ENCODE results near the gene KMT2B.
"Not testable (repeated sequence)": the region's sequence is repeated elsewhere in the genome, so short reads cannot be mapped to it uniquely, and the experiment has no call there.

KMT2B gene

GRCh38 chr19:35716801-35717664 is 770 bp upstream of the KMT2B start:
- no peak for FAIRE-seq
- TF ChIP-seq POLR2A (IDR thresholded peaks at IDR 0.05; ENCODE audit: low read depth, low read length) = peak; percentile 43; the same call in 1 of the 2 replicates
- peak; percentile 99 for DNase-seq (ENCODE audit: insufficient read length, low spot score)

- peak; percentile 67 for DNase-seq (ENCODE audit: insufficient read length, low spot score)
- no peak for FAIRE-seq
- TF ChIP-seq POLR2A (IDR thresholded peaks at IDR 0.05; ENCODE audit: low read depth, low read length) = no peak
Measured at GRCh38 chr19:35718345-35719041, 690 bp downstream of the KMT2B start.

GRCh38 chr19:35719402-35720162 is 1.8 kb downstream of the KMT2B start:
- FAIRE-seq (no peak), DNase-seq (ENCODE audit: insufficient read length, low spot score) (no peak)
- no peak for TF ChIP-seq POLR2A (IDR thresholded peaks at IDR 0.05; ENCODE audit: low read depth, low read length)

GRCh38 chr19:35720163-35720524 is 2.3 kb downstream of the KMT2B start:
- FAIRE-seq = no peak
- no peak for DNase-seq (ENCODE audit: insufficient read length, low spot score)
- no peak for TF ChIP-seq POLR2A (IDR thresholded peaks at IDR 0.05; ENCODE audit: low read depth, low read length)

- TF ChIP-seq POLR2A (IDR thresholded peaks at IDR 0.05; ENCODE audit: low read depth, low read length) = no peak
- no peak for FAIRE-seq
- no peak for DNase-seq (ENCODE audit: insufficient read length, low spot score)
Measured at GRCh38 chr19:35720648-35721047, 2.8 kb downstream of the KMT2B start.

GRCh38 chr19:35721374-35721773 is 3.6 kb downstream of the KMT2B start:
- no peak for TF ChIP-seq POLR2A (IDR thresholded peaks at IDR 0.05; ENCODE audit: low read depth, low read length)
- no peak for DNase-seq (ENCODE audit: insufficient read length, low spot score)
- no peak for FAIRE-seq

GRCh38 chr19:35722461-35722860 is 4.7 kb downstream of the KMT2B start:
- no peak for FAIRE-seq
- DNase-seq (ENCODE audit: insufficient read length, low spot score) = no peak
- TF ChIP-seq POLR2A (IDR thresholded peaks at IDR 0.05; ENCODE audit: low read depth, low read length) = no peak

GRCh38 chr19:35722897-35723296 is 5.1 kb downstream of the KMT2B start:
- FAIRE-seq (no peak), DNase-seq (ENCODE audit: insufficient read length, low spot score) (no peak)
- TF ChIP-seq POLR2A (IDR thresholded peaks at IDR 0.05; ENCODE audit: low read depth, low read length) = no peak

GRCh38 chr19:35723671-35724070 is 5.9 kb downstream of the KMT2B start:
- DNase-seq (ENCODE audit: insufficient read length, low spot score) (no peak), FAIRE-seq (no peak)
- TF ChIP-seq POLR2A (IDR thresholded peaks at IDR 0.05; ENCODE audit: low read depth, low read length) = no peak

- not testable (repeated sequence) for FAIRE-seq; DNase-seq (ENCODE audit: insufficient read length, low spot score)
Measured at GRCh38 chr19:35724132-35724531, 6.3 kb downstream of the KMT2B start.

GRCh38 chr19:35724560-35724959 is 6.8 kb downstream of the KMT2B start:
- TF ChIP-seq POLR2A (IDR thresholded peaks at IDR 0.05; ENCODE audit: low read depth, low read length) = no peak
- no peak for DNase-seq (ENCODE audit: insufficient read length, low spot score)
- FAIRE-seq = no peak

- FAIRE-seq = no peak
- TF ChIP-seq POLR2A (IDR thresholded peaks at IDR 0.05; ENCODE audit: low read depth, low read length) = no peak
- no peak for DNase-seq (ENCODE audit: insufficient read length, low spot score)
Measured at GRCh38 chr19:35725216-35725861, 7.5 kb downstream of the KMT2B start.

- TF ChIP-seq POLR2A (IDR thresholded peaks at IDR 0.05; ENCODE audit: low read depth, low read length) = no peak
- DNase-seq (ENCODE audit: insufficient read length, low spot score) = no peak
- no peak for FAIRE-seq
Measured at GRCh38 chr19:35727053-35727955, 9.5 kb downstream of the KMT2B start.
